SK-N-SH treated with all-trans-retinoic acid at 6 μM for 48 hours (cell line): ENCODE data around the gene NRIP1.

ENCODE experiments used
- ARNTL ChIP-seq: fragments of 450-650 bp; formaldehyde crosslinking; IDR thresholded peaks from 2 replicates; pipeline ENCODE4 v1.5.0; 2020; ENCODE audit warnings: low read depth, mild to moderate bottlenecking, moderate library complexity, borderline replicate concordance
- BACH2 ChIP-seq: fragments of 250-450 bp; sonication (Bioruptor Pico); IDR thresholded peaks from 2 replicates; pipeline ENCODE4 v1.9.0; 2021; ENCODE audit warnings: mild to moderate bottlenecking, borderline replicate concordance
- CSDC2 ChIP-seq: fragments of 250-450 bp; sonication (Bioruptor Pico); IDR thresholded peaks from 2 replicates; pipeline ENCODE4 v1.5.0; 2020; ENCODE audit warnings: mild to moderate bottlenecking, moderate library complexity
- ISL1 ChIP-seq: fragments of 250-450 bp; sonication (Bioruptor Pico); IDR thresholded peaks from 2 replicates; pipeline ENCODE4 v2.1.2; 2022; ENCODE audit warnings: mild to moderate bottlenecking, moderate library complexity
- OSR1 ChIP-seq: fragments of 250-450 bp; sonication (Bioruptor Pico); IDR thresholded peaks from 2 replicates; pipeline ENCODE4 v1.8.0; 2022; ENCODE audit warnings: moderate library complexity, mild to moderate bottlenecking, inconsistent platforms
- RARB ChIP-seq: fragments of 250-450 bp; sonication (Bioruptor Pico); IDR thresholded peaks from 2 replicates; pipeline ENCODE4 v1.8.0; 2021; ENCODE audit warnings: mild to moderate bottlenecking, moderate library complexity
- SNAI2 ChIP-seq: fragments of 250-450 bp; sonication (Bioruptor Pico); IDR thresholded peaks from 2 replicates; pipeline ENCODE4 v1.5.0; 2020; ENCODE audit warnings: mild to moderate bottlenecking, moderate library complexity
- TOX ChIP-seq: fragments of 250-450 bp; sonication (Bioruptor Pico); IDR thresholded peaks from 2 replicates; pipeline ENCODE4 v1.8.0; 2021; ENCODE audit warnings: mild to moderate bottlenecking, moderate library complexity, borderline replicate concordance
- ZC3H10 ChIP-seq: fragments of 250-450 bp; sonication (Bioruptor Pico); IDR thresholded peaks from 2 replicates; pipeline ENCODE4 v1.5.1; 2021; ENCODE audit warnings: mild to moderate bottlenecking, moderate library complexity
- ZFP3 ChIP-seq: fragments of 250-450 bp; sonication (Bioruptor Pico); IDR thresholded peaks from 2 replicates; pipeline ENCODE4 v1.5.0; 2020; ENCODE audit warnings: mild to moderate bottlenecking, moderate library complexity
- ZFP30 ChIP-seq: fragments of 450-650 bp; formaldehyde crosslinking; IDR thresholded peaks from 2 replicates; pipeline ENCODE4 v1.5.0; 2022; ENCODE audit warnings: mild to moderate bottlenecking, moderate library complexity
- TF ChIP-seq, protein P1 (sequence below): fragments of 250-450 bp; sonication (Bioruptor Pico); IDR thresholded peaks from 2 replicates; pipeline ENCODE4 v1.8.0; 2020; ENCODE audit warnings: mild to moderate bottlenecking, moderate library complexity, borderline replicate concordance
- TF ChIP-seq, protein P2 (sequence below): fragments of 250-450 bp; sonication (Bioruptor Pico); IDR thresholded peaks from 2 replicates; pipeline ENCODE4 v1.5.0; 2020; ENCODE audit warnings: mild to moderate bottlenecking, moderate library complexity
- TF ChIP-seq, protein P3 (sequence below): fragments of 250-450 bp; sonication (Bioruptor Pico); IDR thresholded peaks from 2 replicates; pipeline ENCODE4 v1.5.1; 2021; ENCODE audit warnings: mild to moderate bottlenecking, moderate library complexity

DNA sequence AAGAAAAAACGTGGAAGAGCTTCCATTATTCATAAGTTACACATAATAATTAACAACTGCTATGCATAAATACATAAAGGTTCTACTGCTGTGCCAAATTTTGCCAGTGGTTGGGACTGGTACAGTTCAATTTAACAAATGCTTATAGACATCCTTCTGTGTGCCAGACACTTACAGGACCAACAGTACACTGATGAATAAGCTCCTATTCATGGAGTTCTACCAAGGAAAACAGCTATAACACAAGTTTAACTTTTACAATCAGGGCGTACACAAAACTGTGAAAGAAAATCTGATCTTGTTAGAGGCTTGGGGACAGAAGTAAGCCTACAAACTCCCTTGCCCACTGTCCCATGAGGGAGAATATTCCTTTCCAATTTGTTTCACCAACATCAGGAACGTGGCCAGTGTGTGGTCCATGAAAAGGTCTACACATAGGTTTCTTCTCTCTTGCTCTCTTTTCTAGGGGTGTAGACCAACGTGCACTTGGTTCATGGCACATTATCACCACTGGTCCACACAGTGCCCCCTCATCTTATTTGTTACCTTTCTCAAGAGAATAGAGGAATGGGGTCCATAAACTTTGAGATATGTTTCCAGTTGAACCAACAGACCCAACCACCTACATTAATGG, 10.1 kb downstream of the NRIP1 start:
- no peak for TF ChIP-seq SNAI2
- TF ChIP-seq, protein P1, sequence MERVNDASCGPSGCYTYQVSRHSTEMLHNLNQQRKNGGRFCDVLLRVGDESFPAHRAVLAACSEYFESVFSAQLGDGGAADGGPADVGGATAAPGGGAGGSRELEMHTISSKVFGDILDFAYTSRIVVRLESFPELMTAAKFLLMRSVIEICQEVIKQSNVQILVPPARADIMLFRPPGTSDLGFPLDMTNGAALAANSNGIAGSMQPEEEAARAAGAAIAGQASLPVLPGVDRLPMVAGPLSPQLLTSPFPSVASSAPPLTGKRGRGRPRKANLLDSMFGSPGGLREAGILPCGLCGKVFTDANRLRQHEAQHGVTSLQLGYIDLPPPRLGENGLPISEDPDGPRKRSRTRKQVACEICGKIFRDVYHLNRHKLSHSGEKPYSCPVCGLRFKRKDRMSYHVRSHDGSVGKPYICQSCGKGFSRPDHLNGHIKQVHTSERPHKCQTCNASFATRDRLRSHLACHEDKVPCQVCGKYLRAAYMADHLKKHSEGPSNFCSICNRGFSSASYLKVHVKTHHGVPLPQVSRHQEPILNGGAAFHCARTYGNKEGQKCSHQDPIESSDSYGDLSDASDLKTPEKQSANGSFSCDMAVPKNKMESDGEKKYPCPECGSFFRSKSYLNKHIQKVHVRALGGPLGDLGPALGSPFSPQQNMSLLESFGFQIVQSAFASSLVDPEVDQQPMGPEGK (CRISPR knock-in tag), result no peak
- no peak for TF ChIP-seq TOX (CRISPR knock-in tag)
- TF ChIP-seq, protein P2, sequence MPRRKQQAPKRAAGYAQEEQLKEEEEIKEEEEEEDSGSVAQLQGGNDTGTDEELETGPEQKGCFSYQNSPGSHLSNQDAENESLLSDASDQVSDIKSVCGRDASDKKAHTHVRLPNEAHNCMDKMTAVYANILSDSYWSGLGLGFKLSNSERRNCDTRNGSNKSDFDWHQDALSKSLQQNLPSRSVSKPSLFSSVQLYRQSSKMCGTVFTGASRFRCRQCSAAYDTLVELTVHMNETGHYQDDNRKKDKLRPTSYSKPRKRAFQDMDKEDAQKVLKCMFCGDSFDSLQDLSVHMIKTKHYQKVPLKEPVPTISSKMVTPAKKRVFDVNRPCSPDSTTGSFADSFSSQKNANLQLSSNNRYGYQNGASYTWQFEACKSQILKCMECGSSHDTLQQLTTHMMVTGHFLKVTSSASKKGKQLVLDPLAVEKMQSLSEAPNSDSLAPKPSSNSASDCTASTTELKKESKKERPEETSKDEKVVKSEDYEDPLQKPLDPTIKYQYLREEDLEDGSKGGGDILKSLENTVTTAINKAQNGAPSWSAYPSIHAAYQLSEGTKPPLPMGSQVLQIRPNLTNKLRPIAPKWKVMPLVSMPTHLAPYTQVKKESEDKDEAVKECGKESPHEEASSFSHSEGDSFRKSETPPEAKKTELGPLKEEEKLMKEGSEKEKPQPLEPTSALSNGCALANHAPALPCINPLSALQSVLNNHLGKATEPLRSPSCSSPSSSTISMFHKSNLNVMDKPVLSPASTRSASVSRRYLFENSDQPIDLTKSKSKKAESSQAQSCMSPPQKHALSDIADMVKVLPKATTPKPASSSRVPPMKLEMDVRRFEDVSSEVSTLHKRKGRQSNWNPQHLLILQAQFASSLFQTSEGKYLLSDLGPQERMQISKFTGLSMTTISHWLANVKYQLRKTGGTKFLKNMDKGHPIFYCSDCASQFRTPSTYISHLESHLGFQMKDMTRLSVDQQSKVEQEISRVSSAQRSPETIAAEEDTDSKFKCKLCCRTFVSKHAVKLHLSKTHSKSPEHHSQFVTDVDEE, result no peak
- no peak for TF ChIP-seq RARB (CRISPR knock-in tag)
- no peak for TF ChIP-seq ZFP30 (CRISPR knock-in tag)
- no peak for TF ChIP-seq CSDC2 (CRISPR knock-in tag)
- TF ChIP-seq ISL1 (CRISPR knock-in tag), result no peak
- no peak for TF ChIP-seq ARNTL (CRISPR knock-in tag)
- TF ChIP-seq ZC3H10 (CRISPR knock-in tag), result no peak
- TF ChIP-seq, protein P3, sequence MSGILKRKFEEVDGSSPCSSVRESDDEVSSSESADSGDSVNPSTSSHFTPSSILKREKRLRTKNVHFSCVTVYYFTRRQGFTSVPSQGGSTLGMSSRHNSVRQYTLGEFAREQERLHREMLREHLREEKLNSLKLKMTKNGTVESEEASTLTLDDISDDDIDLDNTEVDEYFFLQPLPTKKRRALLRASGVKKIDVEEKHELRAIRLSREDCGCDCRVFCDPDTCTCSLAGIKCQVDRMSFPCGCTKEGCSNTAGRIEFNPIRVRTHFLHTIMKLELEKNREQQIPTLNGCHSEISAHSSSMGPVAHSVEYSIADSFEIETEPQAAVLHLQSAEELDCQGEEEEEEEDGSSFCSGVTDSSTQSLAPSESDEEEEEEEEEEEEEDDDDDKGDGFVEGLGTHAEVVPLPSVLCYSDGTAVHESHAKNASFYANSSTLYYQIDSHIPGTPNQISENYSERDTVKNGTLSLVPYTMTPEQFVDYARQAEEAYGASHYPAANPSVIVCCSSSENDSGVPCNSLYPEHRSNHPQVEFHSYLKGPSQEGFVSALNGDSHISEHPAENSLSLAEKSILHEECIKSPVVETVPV (CRISPR knock-in tag), result no peak
- no peak for TF ChIP-seq BACH2
- TF ChIP-seq ZFP3, result no peak
- no peak for TF ChIP-seq OSR1 (CRISPR knock-in tag)
